ENCODE data around the gene CD2AP.

GRCh38 chr6:47529734-47530133 is 52.1 kb downstream of the CD2AP start:
- no peak for TF ChIP-seq CTCF (IDR thresholded peaks at IDR 0.05)
- no peak for TF ChIP-seq EZH2 (IDR thresholded peaks at IDR 0.05; ENCODE audit: borderline replicate concordance, insufficient read depth, low read depth, low read length, poor library complexity, severe bottlenecking)

Data from B cell (primary cell).